Measurements from ENCODE around the gene TOP2A.
"Not testable (repeated sequence)": the region's sequence is repeated elsewhere in the genome, so short reads cannot be mapped to it uniquely, and the experiment has no call there.

TOP2A gene

GRCh38 chr17:40407460-40407859 is 10.2 kb downstream of the TOP2A start:
- no peak for TF ChIP-seq EZH2 (IDR thresholded peaks at IDR 0.05; ENCODE audit: borderline replicate concordance, low read depth, low read length, severe bottlenecking)
- H3K4me2 ChIP-seq (ENCODE audit: insufficient read depth, low read length): no peak overlapping the region
- no peak overlapping the region for H3K27ac ChIP-seq (ENCODE audit: low read length)
- H3K36me3 ChIP-seq (ENCODE audit: insufficient read depth, low read length): peaks cover 97% of the 10 kb centered on the region
- H3K79me2 ChIP-seq (ENCODE audit: insufficient read depth, low read length): peaks cover 65% of the 10 kb centered on the region
- no peaks in the 10 kb centered on the region for H3K27me3 ChIP-seq (ENCODE audit: insufficient read depth, low read length, poor library complexity)
- H3K4me1 ChIP-seq (ENCODE audit: insufficient read depth, low read length): peaks cover 21% of the 10 kb centered on the region; the same call in 1 of the 2 replicates
- H4K20me1 ChIP-seq (ENCODE audit: insufficient read depth, low read length): peaks cover 22% of the 10 kb centered on the region
- no peak overlapping the region for H3K4me3 ChIP-seq (ENCODE audit: low read depth in 1 of 2, low read length in 2 of 2)
- H2AFZ ChIP-seq (ENCODE audit: low read depth, low read length): no peak overlapping the region
- ATAC-seq (ENCODE audit: insufficient read depth, low read depth) (no peak), DNase-seq (no peak)
- no peak overlapping the region for H3K9ac ChIP-seq (ENCODE audit: low read depth, low read length)
- no peaks in the 10 kb centered on the region for H3K9me3 ChIP-seq (ENCODE audit: insufficient read depth, low read length, severe bottlenecking)

GRCh38 chr17:40404003-40404402 is 13.7 kb downstream of the TOP2A start:
- no peak for DNase-seq
- H3K36me3 ChIP-seq (ENCODE audit: insufficient read depth, low read length): peaks cover 97% of the 10 kb centered on the region
- no peak for ATAC-seq (ENCODE audit: insufficient read depth, low read depth)
- H3K9me3 ChIP-seq (ENCODE audit: insufficient read depth, low read length, severe bottlenecking): no peaks in the 10 kb centered on the region
- no peak overlapping the region for H3K4me3 ChIP-seq (ENCODE audit: low read depth in 1 of 2, low read length in 2 of 2)
- no peak overlapping the region for H3K4me2 ChIP-seq (ENCODE audit: insufficient read depth, low read length)
- H3K9ac ChIP-seq (ENCODE audit: low read depth, low read length): no peak overlapping the region
- H3K27me3 ChIP-seq (ENCODE audit: insufficient read depth, low read length, poor library complexity): no peaks in the 10 kb centered on the region
- peaks cover 4% of the 10 kb centered on the region; the same call in 1 of the 2 replicates for H4K20me1 ChIP-seq (ENCODE audit: insufficient read depth, low read length)
- H3K4me1 ChIP-seq (ENCODE audit: insufficient read depth, low read length): no peaks in the 10 kb centered on the region
- no peak overlapping the region for H2AFZ ChIP-seq (ENCODE audit: low read depth, low read length)
- H3K27ac ChIP-seq (ENCODE audit: low read length): no peak overlapping the region
- peaks cover 41% of the 10 kb centered on the region for H3K79me2 ChIP-seq (ENCODE audit: insufficient read depth, low read length)
- TF ChIP-seq CTCF (IDR thresholded peaks at IDR 0.05; ENCODE audit: borderline replicate concordance, extremely low read depth, low read length, poor library complexity, severe bottlenecking): no peak
- TF ChIP-seq EZH2 (IDR thresholded peaks at IDR 0.05; ENCODE audit: borderline replicate concordance, low read depth, low read length, severe bottlenecking): no peak

- Histone ChIP-seq H3K9me3 (ENCODE audit: insufficient read depth, low read length, severe bottlenecking) (no peaks in the 10 kb centered on the region), H3K27me3 (ENCODE audit: insufficient read depth, low read length, poor library complexity) (no peaks in the 10 kb centered on the region), H4K20me1 (ENCODE audit: insufficient read depth, low read length) (peaks cover 4% of the 10 kb centered on the region; the same call in 1 of the 2 replicates), H3K4me1 (ENCODE audit: insufficient read depth, low read length) (no peaks in the 10 kb centered on the region), H3K4me2 (ENCODE audit: insufficient read depth, low read length) (no peak overlapping the region), H3K27ac (ENCODE audit: low read length) (no peak overlapping the region), H3K36me3 (ENCODE audit: insufficient read depth, low read length) (peaks cover 97% of the 10 kb centered on the region), H3K9ac (ENCODE audit: low read depth, low read length) (no peak overlapping the region), H2AFZ (ENCODE audit: low read depth, low read length) (no peak overlapping the region), H3K4me3 (ENCODE audit: low read depth in 1 of 2, low read length in 2 of 2) (no peak overlapping the region), H3K79me2 (ENCODE audit: insufficient read depth, low read length) (peaks cover 38% of the 10 kb centered on the region)
- TF ChIP-seq EZH2 (IDR thresholded peaks at IDR 0.05; ENCODE audit: borderline replicate concordance, low read depth, low read length, severe bottlenecking) (no peak), CTCF (IDR thresholded peaks at IDR 0.05; ENCODE audit: borderline replicate concordance, extremely low read depth, low read length, poor library complexity, severe bottlenecking) (peak; percentile 32)
- no peak for ATAC-seq (ENCODE audit: insufficient read depth, low read depth)
- no peak for DNase-seq
These were observed 15.0 kb downstream of the TOP2A start for GRCh38 chr17:40402668-40403067.

GRCh38 chr17:40399185-40399584 is 18.5 kb downstream of the TOP2A start:
- Histone ChIP-seq H3K27me3 (ENCODE audit: insufficient read depth, low read length, poor library complexity) (no peaks in the 10 kb centered on the region), H2AFZ (ENCODE audit: low read depth, low read length) (no peak overlapping the region), H4K20me1 (ENCODE audit: insufficient read depth, low read length) (no peaks in the 10 kb centered on the region; the same call in 1 of the 2 replicates), H3K79me2 (ENCODE audit: insufficient read depth, low read length) (peaks cover 36% of the 10 kb centered on the region), H3K27ac (ENCODE audit: low read length) (no peak overlapping the region), H3K4me2 (ENCODE audit: insufficient read depth, low read length) (no peak overlapping the region), H3K4me1 (ENCODE audit: insufficient read depth, low read length) (no peaks in the 10 kb centered on the region), H3K4me3 (ENCODE audit: low read depth in 1 of 2, low read length in 2 of 2) (no peak overlapping the region), H3K9me3 (ENCODE audit: insufficient read depth, low read length, severe bottlenecking) (no peaks in the 10 kb centered on the region), H3K9ac (ENCODE audit: low read depth, low read length) (no peak overlapping the region), H3K36me3 (ENCODE audit: insufficient read depth, low read length) (peaks cover 100% of the 10 kb centered on the region)
- no peak for TF ChIP-seq EZH2 (IDR thresholded peaks at IDR 0.05; ENCODE audit: borderline replicate concordance, low read depth, low read length, severe bottlenecking)
- TF ChIP-seq CTCF (IDR thresholded peaks at IDR 0.05; ENCODE audit: borderline replicate concordance, extremely low read depth, low read length, poor library complexity, severe bottlenecking): peak; percentile 70
- ATAC-seq (ENCODE audit: insufficient read depth, low read depth) (peak; percentile 81), DNase-seq (peak; percentile 28)

- H3K27ac ChIP-seq (ENCODE audit: low read length); H2AFZ ChIP-seq (ENCODE audit: low read depth, low read length); H3K79me2 ChIP-seq (ENCODE audit: insufficient read depth, low read length); H3K9ac ChIP-seq (ENCODE audit: low read depth, low read length); H3K4me1 ChIP-seq (ENCODE audit: insufficient read depth, low read length); H3K4me2 ChIP-seq (ENCODE audit: insufficient read depth, low read length); H3K4me3 ChIP-seq (ENCODE audit: low read depth in 1 of 2, low read length in 2 of 2); H3K27me3 ChIP-seq (ENCODE audit: insufficient read depth, low read length, poor library complexity); DNase-seq; H3K9me3 ChIP-seq (ENCODE audit: insufficient read depth, low read length, severe bottlenecking); H4K20me1 ChIP-seq (ENCODE audit: insufficient read depth, low read length): not testable (repeated sequence)
- H3K36me3 ChIP-seq (ENCODE audit: insufficient read depth, low read length): peaks cover 59% of the 10 kb centered on the region
- ATAC-seq (ENCODE audit: insufficient read depth, low read depth): 0 out of 3 replicates have a peak, but pooled peaks have one; percentile 22
These were observed 31.1 kb downstream of the TOP2A start for GRCh38 chr17:40386555-40386954.

Data from DND-41 (cell line).